ENCODE measurements around the gene LTBR. TPM values are rescaled to one million over a fixed set of nuclear protein-coding genes. Genes with fewer than 3 reads are reported as not detected.

LTBR gene
- total RNA-seq, 3 donors from 2014 or later: 114 to 142 (median 135) TPM

DNA sequence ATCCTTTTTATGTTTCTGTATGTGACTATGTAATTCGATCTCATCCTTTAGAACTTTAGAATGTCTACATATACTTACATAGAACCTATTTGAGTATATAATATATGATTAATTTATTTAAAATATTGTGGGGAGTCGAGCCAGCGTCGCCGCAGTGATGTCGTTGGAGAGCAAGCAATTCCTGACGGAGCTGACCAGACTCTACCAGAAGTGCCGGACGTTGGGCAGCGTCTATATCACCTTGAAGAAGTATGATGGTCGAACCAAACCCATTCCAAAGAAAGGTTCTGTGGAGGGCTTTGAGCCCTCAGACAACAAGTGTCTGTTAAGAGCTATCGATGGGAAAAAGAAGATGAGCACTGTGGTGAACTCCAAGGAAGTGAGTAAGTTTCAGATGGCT, 54.4 kb downstream of the LTBR start:
- intact Hi-C loops (cut with DNase I, micrococcal nuclease): no loop called here
- no peaks in the 10 kb centered on the region for H3K4me1 ChIP-seq (ENCODE audit: low read depth)
- no peak overlapping the region for H3K4me3 ChIP-seq
- H3K9me3 ChIP-seq: no peaks in the 10 kb centered on the region
- TF ChIP-seq, protein P1, sequence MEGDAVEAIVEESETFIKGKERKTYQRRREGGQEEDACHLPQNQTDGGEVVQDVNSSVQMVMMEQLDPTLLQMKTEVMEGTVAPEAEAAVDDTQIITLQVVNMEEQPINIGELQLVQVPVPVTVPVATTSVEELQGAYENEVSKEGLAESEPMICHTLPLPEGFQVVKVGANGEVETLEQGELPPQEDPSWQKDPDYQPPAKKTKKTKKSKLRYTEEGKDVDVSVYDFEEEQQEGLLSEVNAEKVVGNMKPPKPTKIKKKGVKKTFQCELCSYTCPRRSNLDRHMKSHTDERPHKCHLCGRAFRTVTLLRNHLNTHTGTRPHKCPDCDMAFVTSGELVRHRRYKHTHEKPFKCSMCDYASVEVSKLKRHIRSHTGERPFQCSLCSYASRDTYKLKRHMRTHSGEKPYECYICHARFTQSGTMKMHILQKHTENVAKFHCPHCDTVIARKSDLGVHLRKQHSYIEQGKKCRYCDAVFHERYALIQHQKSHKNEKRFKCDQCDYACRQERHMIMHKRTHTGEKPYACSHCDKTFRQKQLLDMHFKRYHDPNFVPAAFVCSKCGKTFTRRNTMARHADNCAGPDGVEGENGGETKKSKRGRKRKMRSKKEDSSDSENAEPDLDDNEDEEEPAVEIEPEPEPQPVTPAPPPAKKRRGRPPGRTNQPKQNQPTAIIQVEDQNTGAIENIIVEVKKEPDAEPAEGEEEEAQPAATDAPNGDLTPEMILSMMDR (IDR thresholded peaks at IDR 0.05): no peak
- no peak for DNase-seq
- H3K36me3 ChIP-seq (ENCODE audit: low read depth): no peaks in the 10 kb centered on the region
- ATAC-seq: no peak

DNA sequence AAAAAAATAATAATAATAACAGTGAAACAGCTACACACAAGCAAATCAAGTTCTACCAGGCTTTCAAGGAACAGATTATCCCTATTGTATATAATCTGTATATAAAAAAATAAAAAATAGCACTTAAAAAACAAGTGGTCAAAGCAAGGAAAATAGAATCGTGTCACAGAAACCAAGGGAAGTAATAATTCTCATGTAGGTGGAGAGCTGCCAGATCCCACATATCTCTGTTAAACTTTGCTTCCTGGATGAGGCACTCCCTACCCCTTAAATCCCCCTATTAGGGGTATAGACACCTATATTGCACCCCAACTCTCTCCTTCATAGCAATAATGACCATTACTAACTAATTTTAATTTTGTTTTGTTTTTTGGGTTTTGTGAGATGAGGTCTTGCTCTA, 56.4 kb downstream of the LTBR start:
- intact Hi-C loops (cut with DNase I, micrococcal nuclease): no loop called here
- Histone ChIP-seq H3K9me3 (no peaks in the 10 kb centered on the region), H3K36me3 (ENCODE audit: low read depth) (no peaks in the 10 kb centered on the region), H3K4me3 (no peak overlapping the region), H3K4me1 (ENCODE audit: low read depth) (no peaks in the 10 kb centered on the region)
- ATAC-seq (no peak), DNase-seq (no peak)
- TF ChIP-seq, protein P1 (IDR thresholded peaks at IDR 0.05): no peak

Other genes with a start within 250 kb of the LTBR start
- 100 to 1,000 TPM; 452 to 723 (median 672) TPM for gene CD9, start 183.8 kb upstream of the LTBR start, total RNA-seq
- gene PLEKHG6, start 73.5 kb upstream of the LTBR start, total RNA-seq: 100 to 1,000 TPM in 2 of 3 donors, 10 to 100 TPM in 1; 90.4 to 190 (median 128) TPM
- gene TNFRSF1A, start 42.1 kb upstream of the LTBR start, total RNA-seq: 100 to 1,000 TPM; 166 to 237 (median 211) TPM
- 100 to 1,000 TPM; 130 to 402 (median 386) TPM for gene SCNN1A, start 8.6 kb upstream of the LTBR start, total RNA-seq
- gene CD27, start 60.8 kb downstream of the LTBR start, total RNA-seq: 1 to 10 TPM; 1.8 to 5.3 (median 3.9) TPM
- 100 to 1,000 TPM in 1 of 3 donors, 10 to 100 TPM in 2; 40.9 to 107 (median 72.0) TPM for gene TAPBPL, start 67.9 kb downstream of the LTBR start, total RNA-seq
- 10 to 100 TPM in 1 of 3 donors, 1 to 10 TPM in 2; 3.8 to 18.7 (median 8.6) TPM for gene VAMP1, start 86.5 kb downstream of the LTBR start, total RNA-seq
- 100 to 1,000 TPM; 119 to 143 (median 136) TPM for gene MRPL51, start 109.1 kb downstream of the LTBR start, total RNA-seq
- 10 to 100 TPM; 25.5 to 47.0 (median 26.0) TPM for gene NCAPD2, start 109.9 kb downstream of the LTBR start, total RNA-seq
- 1,000 to 10,000 TPM; 1,543 to 3,034 (median 2,070) TPM for gene GAPDH, start 150.4 kb downstream of the LTBR start, total RNA-seq
- gene IFFO1, start 171.9 kb downstream of the LTBR start, total RNA-seq: 10 to 100 TPM in 1 of 3 donors, 1 to 10 TPM in 2; 3.6 to 22.4 (median 8.2) TPM
- 10 to 100 TPM; 26.1 to 32.4 (median 26.6) TPM for gene NOP2, start 184.1 kb downstream of the LTBR start, total RNA-seq
- gene CHD4, start 223.2 kb downstream of the LTBR start, total RNA-seq: 100 to 1,000 TPM; 127 to 243 (median 149) TPM